OCI-LY3 (cell line): ENCODE data around the gene DTNA.

Source experiments
- H2AFZ ChIP-seq: fragments of 200-600, 300-600 bp; shearing (Covaris generic); 2 replicates; pipeline ENCODE4 v1.6.0; 2014; ENCODE audit warnings: antibody characterized with exemption, low read depth, low read length
- H3K27ac ChIP-seq: fragments of 200-600, 300-600 bp; sonication (generic); 2 replicates; pipeline ENCODE4 v1.5.1; 2014; ENCODE audit warnings: mild to moderate bottlenecking, low read length, moderate library complexity, mixed read lengths
- H3K27me3 ChIP-seq: fragments of 200-600, 300-600 bp; sonication (generic); 2 replicates; pipeline ENCODE4 v1.6.1; 2014; ENCODE audit warnings: low read depth, low read length, mixed read lengths
- H3K36me3 ChIP-seq: fragments of 200-600, 300-600 bp; sonication (generic); replicated peaks from 2 replicates; pipeline ENCODE3; 2014; ENCODE audit warnings: low read depth, low read length, mixed read lengths
- H3K4me1 ChIP-seq: fragments of 300-600, 200-600 bp; sonication (generic); 2 replicates; pipeline ENCODE4 v1.6.1; 2014; ENCODE audit warnings: low read length, mixed read lengths
- H3K4me2 ChIP-seq: fragments of 200-600, 300-600 bp; sonication (generic); 2 replicates; pipeline ENCODE4 v1.6.1; 2014; ENCODE audit warnings: low read length, mixed read lengths
- H3K4me3 ChIP-seq: fragments of 300-600, 200-600 bp; sonication (generic); 2 replicates; pipeline ENCODE4 v1.5.1; 2014; ENCODE audit warnings: antibody characterized with exemption, mild to moderate bottlenecking, low read length, moderate library complexity
- H3K79me2 ChIP-seq: fragments of 300-600, 200-600 bp; shearing (Covaris generic); 2 replicates; pipeline ENCODE4 v1.6.1; 2014; ENCODE audit warnings: mild to moderate bottlenecking, low read length, mixed read lengths
- H3K9ac ChIP-seq: fragments of 300-600, 200-600 bp; shearing (Covaris generic); 2 replicates; pipeline ENCODE4 v1.6.0; 2014; ENCODE audit warnings: mild to moderate bottlenecking, low read length, moderate library complexity
- H3K9me3 ChIP-seq: fragments of 200-600, 300-600 bp; shearing (Covaris generic); 2 replicates; pipeline ENCODE4 v1.6.1; 2014; ENCODE audit warnings: low read length, mixed read lengths; ENCODE audit not compliant: insufficient read depth
- H4K20me1 ChIP-seq: fragments of 200-600, 300-600 bp; sonication (generic); 2 replicates; pipeline ENCODE4 v1.6.1; 2016; ENCODE audit warnings: low read length, mixed read lengths; ENCODE audit not compliant: insufficient read depth
- EZH2phosphoT487 ChIP-seq: fragments of 200-600 bp; shearing (Covaris generic); IDR thresholded peaks from 2 replicates; pipeline ENCODE4 v1.6.1; 2018; ENCODE audit warnings: antibody characterized with exemption, mixed run types, low read depth
- TF ChIP-seq, protein P1 (sequence below): fragments of 200-600, 300-600 bp; sonication (generic); IDR thresholded peaks from 2 replicates; pipeline ENCODE4 v1.5.1; 2014; ENCODE audit warnings: antibody characterized with exemption, low read length, low read depth

DTNA gene

GRCh38 chr18:34752056-34752455, 42.0 kb downstream of the DTNA start:
- Histone ChIP-seq H3K4me3 (no peak overlapping the region), H3K4me2 (no peak overlapping the region), H2AFZ (no peak overlapping the region), H3K79me2 (no peaks in the 10 kb centered on the region), H4K20me1 (no peaks in the 10 kb centered on the region), H3K27me3 (no peaks in the 10 kb centered on the region), H3K27ac (no peak overlapping the region), H3K36me3 (no peaks in the 10 kb centered on the region), H3K9ac (no peak overlapping the region), H3K4me1 (no peaks in the 10 kb centered on the region), H3K9me3 (no peaks in the 10 kb centered on the region)
- TF ChIP-seq, protein P1, sequence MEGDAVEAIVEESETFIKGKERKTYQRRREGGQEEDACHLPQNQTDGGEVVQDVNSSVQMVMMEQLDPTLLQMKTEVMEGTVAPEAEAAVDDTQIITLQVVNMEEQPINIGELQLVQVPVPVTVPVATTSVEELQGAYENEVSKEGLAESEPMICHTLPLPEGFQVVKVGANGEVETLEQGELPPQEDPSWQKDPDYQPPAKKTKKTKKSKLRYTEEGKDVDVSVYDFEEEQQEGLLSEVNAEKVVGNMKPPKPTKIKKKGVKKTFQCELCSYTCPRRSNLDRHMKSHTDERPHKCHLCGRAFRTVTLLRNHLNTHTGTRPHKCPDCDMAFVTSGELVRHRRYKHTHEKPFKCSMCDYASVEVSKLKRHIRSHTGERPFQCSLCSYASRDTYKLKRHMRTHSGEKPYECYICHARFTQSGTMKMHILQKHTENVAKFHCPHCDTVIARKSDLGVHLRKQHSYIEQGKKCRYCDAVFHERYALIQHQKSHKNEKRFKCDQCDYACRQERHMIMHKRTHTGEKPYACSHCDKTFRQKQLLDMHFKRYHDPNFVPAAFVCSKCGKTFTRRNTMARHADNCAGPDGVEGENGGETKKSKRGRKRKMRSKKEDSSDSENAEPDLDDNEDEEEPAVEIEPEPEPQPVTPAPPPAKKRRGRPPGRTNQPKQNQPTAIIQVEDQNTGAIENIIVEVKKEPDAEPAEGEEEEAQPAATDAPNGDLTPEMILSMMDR: no peak
- TF ChIP-seq EZH2phosphoT487: no peak

DNA sequence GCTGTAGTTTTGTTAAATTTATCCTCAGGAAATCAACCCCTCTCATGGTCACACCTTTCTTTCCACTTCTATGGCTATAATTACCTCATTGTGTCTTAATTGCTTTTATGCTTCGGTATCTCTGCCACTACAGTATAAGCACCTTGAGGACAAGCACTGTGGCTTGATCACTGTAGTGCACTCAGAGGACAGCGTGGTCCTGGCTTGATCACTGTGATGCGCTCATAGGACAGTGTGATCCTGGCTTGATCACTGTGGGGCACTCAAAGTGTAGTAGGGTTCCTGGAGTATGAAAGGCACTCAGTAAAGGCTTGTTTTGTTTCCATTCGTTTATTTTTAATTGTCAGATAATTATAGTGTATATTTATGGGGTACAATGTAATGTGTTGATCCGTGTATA, 44.2 kb downstream of the DTNA start:
- H3K9ac ChIP-seq: no peak overlapping the region
- no peaks in the 10 kb centered on the region for H3K9me3 ChIP-seq
- no peaks in the 10 kb centered on the region for H3K36me3 ChIP-seq
- no peak overlapping the region for H3K27ac ChIP-seq
- no peak for TF ChIP-seq EZH2phosphoT487
- TF ChIP-seq, protein P1: no peak
- no peak overlapping the region for H3K4me2 ChIP-seq
- H3K4me3 ChIP-seq: no peak overlapping the region
- no peaks in the 10 kb centered on the region for H3K79me2 ChIP-seq
- no peaks in the 10 kb centered on the region for H4K20me1 ChIP-seq
- no peaks in the 10 kb centered on the region for H3K4me1 ChIP-seq
- no peaks in the 10 kb centered on the region for H3K27me3 ChIP-seq
- no peak overlapping the region for H2AFZ ChIP-seq

DNA sequence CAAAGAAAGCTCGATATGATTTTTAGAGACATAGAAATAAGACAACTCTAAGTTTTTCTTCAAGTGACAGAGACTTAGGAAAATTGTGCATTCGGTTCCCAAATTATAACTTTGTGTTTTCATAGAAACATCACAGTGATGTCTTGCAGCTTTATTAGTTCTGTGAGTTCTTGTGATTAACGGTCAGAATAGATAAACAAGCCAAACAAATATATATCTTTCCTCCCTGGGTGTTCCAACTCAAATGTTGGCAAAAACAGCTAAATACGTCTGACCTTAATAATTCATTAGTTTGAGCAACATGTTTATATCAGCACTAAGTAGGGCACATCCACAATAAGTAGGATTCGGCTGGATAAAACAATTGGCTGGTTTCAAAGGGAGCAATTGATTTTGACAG, 47.6 kb downstream of the DTNA start:
- no peak overlapping the region for H3K4me3 ChIP-seq
- H3K27me3 ChIP-seq: no peaks in the 10 kb centered on the region
- no peak overlapping the region for H2AFZ ChIP-seq
- H3K9ac ChIP-seq: no peak overlapping the region
- no peaks in the 10 kb centered on the region for H4K20me1 ChIP-seq
- H3K36me3 ChIP-seq: no peaks in the 10 kb centered on the region
- H3K9me3 ChIP-seq: no peaks in the 10 kb centered on the region
- no peaks in the 10 kb centered on the region for H3K79me2 ChIP-seq
- H3K27ac ChIP-seq: no peak overlapping the region
- H3K4me1 ChIP-seq: no peaks in the 10 kb centered on the region
- no peak overlapping the region for H3K4me2 ChIP-seq
- TF ChIP-seq, protein P1: no peak
- TF ChIP-seq EZH2phosphoT487: no peak

DNA sequence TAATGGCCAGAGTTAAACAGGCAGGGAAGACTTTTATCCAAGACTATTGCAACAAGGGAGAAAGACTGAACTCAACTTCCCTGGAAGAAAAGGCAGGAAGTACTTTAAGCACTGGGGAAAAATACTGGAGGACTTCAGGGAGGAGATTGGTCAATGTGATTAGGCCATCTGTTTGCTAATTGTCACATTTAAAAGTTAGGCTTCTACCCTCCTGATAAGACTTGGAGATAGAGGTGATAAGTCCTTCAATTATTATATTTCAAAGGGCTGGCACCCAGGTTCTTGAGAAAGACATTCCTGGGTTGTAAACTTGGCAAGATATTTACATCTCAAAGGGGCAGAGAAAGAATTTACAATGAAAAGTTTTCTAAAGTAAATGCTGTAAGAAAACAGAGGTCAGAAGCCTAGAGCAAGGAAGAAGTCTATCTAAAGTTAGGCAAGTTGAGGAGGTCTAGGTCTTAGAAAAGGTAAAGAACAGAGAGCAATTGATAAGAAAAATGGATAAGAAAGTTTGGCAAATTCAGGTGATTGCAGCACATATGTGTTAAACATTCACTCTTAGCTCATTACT, 48.4 kb downstream of the DTNA start:
- Histone ChIP-seq H4K20me1 (no peaks in the 10 kb centered on the region), H3K9ac (no peak overlapping the region), H3K79me2 (no peaks in the 10 kb centered on the region), H3K36me3 (no peaks in the 10 kb centered on the region), H3K9me3 (no peaks in the 10 kb centered on the region), H3K4me1 (no peaks in the 10 kb centered on the region), H3K4me2 (no peak overlapping the region), H3K4me3 (no peak overlapping the region), H3K27me3 (no peaks in the 10 kb centered on the region), H3K27ac (no peak overlapping the region), H2AFZ (no peak overlapping the region)
- no peak for TF ChIP-seq EZH2phosphoT487
- TF ChIP-seq, protein P1: no peak
